Stimulated activated CD8-positive, alpha-beta memory T cell treated with anti-CD3 and anti-CD28 coated beads, Interleukin-15, amount 100 ng/mL, for 24 hours (primary cell): ENCODE results near the gene SAYSD1.
"Not testable (repeated sequence)": the region's sequence is repeated elsewhere in the genome, so short reads cannot be mapped to it uniquely, and the experiment has no call there.

Source experiments
- DNase-seq: peaks from one replicate; pipeline ENCODE4 v3.0.0-alpha.2; 2020; ENCODE audit warnings: low read depth

SAYSD1 gene

GRCh38 chr6:39114704-39115599 lies at the start of gene SAYSD1:
SAYSD1 (minus strand) TSS chr6:39115186; CDS start chr6:39115089, 97 bp downstream.
- DNase-seq, result peak; percentile 89

- DNase-seq, result no peak
Observed at GRCh38 chr6:39157511-39157910, 42.5 kb upstream of the SAYSD1 start.

GRCh38 chr6:39156801-39157200 lies 41.8 kb upstream of the SAYSD1 start:
- DNase-seq, result no peak

- no peak for DNase-seq
Observed at GRCh38 chr6:39154705-39155104, 39.7 kb upstream of the SAYSD1 start.

GRCh38 chr6:39153766-39154397 lies 38.9 kb upstream of the SAYSD1 start:
- DNase-seq, result no peak

GRCh38 chr6:39152262-39152661 lies 37.3 kb upstream of the SAYSD1 start:
- DNase-seq, result no peak

- no peak for DNase-seq
Observed at GRCh38 chr6:39151211-39151610, 36.2 kb upstream of the SAYSD1 start.

- DNase-seq, result no peak
Observed at GRCh38 chr6:39144481-39145173, 29.6 kb upstream of the SAYSD1 start.

- no peak for DNase-seq
Observed at GRCh38 chr6:39143238-39143930, 28.4 kb upstream of the SAYSD1 start.

GRCh38 chr6:39140556-39141167 lies 25.7 kb upstream of the SAYSD1 start:
- no peak for DNase-seq

- no peak for DNase-seq
Observed at GRCh38 chr6:39137245-39137644, 22.3 kb upstream of the SAYSD1 start.

- DNase-seq, result not testable (repeated sequence)
Observed at GRCh38 chr6:39136207-39136606, 21.2 kb upstream of the SAYSD1 start.

- not testable (repeated sequence) for DNase-seq
Observed at GRCh38 chr6:39134761-39135160, 19.8 kb upstream of the SAYSD1 start.

- DNase-seq, result no peak
Observed at GRCh38 chr6:39130691-39131090, 15.7 kb upstream of the SAYSD1 start.

- no peak for DNase-seq
Observed at GRCh38 chr6:39128832-39129231, 13.8 kb upstream of the SAYSD1 start.

- no peak for DNase-seq
Observed at GRCh38 chr6:39128106-39128505, 13.1 kb upstream of the SAYSD1 start.

GRCh38 chr6:39124114-39124513 lies 9.1 kb upstream of the SAYSD1 start:
- no peak for DNase-seq

- no peak for DNase-seq
Observed at GRCh38 chr6:39118921-39119320, 3.9 kb upstream of the SAYSD1 start.

GRCh38 chr6:39114388-39114703 lies 640 bp downstream of the SAYSD1 start:
- no peak for DNase-seq

GRCh38 chr6:39113788-39114187 lies 1.2 kb downstream of the SAYSD1 start:
- DNase-seq, result no peak

GRCh38 chr6:39111280-39111679 lies 3.7 kb downstream of the SAYSD1 start:
- no peak for DNase-seq
